ENCODE results near the gene CCDC6. TPM values are rescaled to one million over a fixed set of nuclear protein-coding genes. Genes with fewer than 3 reads are reported as not detected.

Gene CCDC6
- total RNA-seq, 4 donors from 2014 or later: 26.6 to 43.3 (median 29.5) TPM

DNA sequence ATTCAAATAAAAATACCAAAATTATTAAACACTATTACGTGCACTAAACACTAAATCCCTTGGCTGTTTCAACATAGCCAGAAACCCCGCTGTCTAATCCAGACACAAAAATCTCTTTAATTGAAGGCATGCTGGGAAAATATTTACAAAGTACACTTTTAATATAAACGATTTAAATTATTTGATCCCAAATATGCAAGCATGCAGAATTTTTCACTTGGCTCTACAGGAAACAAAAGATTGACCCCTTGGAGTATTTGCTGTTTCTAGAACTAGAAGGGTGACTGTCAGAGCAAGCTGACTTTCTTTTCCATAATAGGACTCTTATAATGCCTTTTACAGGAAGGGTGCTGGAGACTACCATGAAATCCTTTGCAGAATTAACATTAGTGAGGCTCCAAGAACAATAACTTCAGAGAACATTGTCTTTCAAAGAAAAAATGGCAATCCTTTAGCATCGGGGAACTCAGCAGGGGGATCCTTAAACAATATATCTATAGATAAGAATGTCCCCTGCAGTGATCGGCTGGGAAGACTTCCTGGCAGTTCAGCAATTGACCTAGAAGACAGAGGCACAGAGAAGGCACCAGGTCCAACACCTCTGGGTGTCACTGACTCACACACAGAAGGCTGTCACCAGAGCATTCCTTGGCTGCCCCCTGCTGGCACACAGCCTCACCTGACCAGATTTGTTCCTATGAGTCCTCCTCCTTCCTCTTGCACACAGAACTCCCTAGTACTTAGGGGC, 97.3 kb downstream of the CCDC6 start:
- Histone ChIP-seq H3K27me3 (no peaks in the 10 kb centered on the region), H3K4me1 (peaks cover 24 to 33% of the 10 kb centered on the region in 2 donors), H3K9me3 (no peaks in the 10 kb centered on the region), H3K36me3 (peaks cover 2 to 60% of the 10 kb centered on the region in 2 donors), H3K4me3 (no peak overlapping the region), H3K27ac (peak overlapping the region; percentile 61 to 86 (median 66))
- intact Hi-C loops (cut with DNase I; ENCODE audit: low total_unique reads): loop anchor here (1.0 to 5.0 kb wide), 4 partner anchors 56 to 224 kb away; partner anchors contain the start of gene MRLN
- peak; percentile 82 to 87 for DNase-seq
- peak; percentile 83 to 88 for ATAC-seq
- in situ Hi-C loops (cut with MboI; ENCODE audit: low sequenced_read_pairs in 4 of 4): loop anchor here (5.0 to 25.0 kb wide), 3 partner anchors 182 to 572 kb away; no protein-coding TSS in a partner anchor
- no peak for TF ChIP-seq POLR2A (IDR thresholded peaks at IDR 0.05)
- TF ChIP-seq, protein P1, sequence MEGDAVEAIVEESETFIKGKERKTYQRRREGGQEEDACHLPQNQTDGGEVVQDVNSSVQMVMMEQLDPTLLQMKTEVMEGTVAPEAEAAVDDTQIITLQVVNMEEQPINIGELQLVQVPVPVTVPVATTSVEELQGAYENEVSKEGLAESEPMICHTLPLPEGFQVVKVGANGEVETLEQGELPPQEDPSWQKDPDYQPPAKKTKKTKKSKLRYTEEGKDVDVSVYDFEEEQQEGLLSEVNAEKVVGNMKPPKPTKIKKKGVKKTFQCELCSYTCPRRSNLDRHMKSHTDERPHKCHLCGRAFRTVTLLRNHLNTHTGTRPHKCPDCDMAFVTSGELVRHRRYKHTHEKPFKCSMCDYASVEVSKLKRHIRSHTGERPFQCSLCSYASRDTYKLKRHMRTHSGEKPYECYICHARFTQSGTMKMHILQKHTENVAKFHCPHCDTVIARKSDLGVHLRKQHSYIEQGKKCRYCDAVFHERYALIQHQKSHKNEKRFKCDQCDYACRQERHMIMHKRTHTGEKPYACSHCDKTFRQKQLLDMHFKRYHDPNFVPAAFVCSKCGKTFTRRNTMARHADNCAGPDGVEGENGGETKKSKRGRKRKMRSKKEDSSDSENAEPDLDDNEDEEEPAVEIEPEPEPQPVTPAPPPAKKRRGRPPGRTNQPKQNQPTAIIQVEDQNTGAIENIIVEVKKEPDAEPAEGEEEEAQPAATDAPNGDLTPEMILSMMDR (IDR thresholded peaks at IDR 0.05 in 4 of 5, conservative IDR thresholded peaks at IDR 0.05 in 1 of 5): peak; percentile 71 to 85 (median 81)

DNA sequence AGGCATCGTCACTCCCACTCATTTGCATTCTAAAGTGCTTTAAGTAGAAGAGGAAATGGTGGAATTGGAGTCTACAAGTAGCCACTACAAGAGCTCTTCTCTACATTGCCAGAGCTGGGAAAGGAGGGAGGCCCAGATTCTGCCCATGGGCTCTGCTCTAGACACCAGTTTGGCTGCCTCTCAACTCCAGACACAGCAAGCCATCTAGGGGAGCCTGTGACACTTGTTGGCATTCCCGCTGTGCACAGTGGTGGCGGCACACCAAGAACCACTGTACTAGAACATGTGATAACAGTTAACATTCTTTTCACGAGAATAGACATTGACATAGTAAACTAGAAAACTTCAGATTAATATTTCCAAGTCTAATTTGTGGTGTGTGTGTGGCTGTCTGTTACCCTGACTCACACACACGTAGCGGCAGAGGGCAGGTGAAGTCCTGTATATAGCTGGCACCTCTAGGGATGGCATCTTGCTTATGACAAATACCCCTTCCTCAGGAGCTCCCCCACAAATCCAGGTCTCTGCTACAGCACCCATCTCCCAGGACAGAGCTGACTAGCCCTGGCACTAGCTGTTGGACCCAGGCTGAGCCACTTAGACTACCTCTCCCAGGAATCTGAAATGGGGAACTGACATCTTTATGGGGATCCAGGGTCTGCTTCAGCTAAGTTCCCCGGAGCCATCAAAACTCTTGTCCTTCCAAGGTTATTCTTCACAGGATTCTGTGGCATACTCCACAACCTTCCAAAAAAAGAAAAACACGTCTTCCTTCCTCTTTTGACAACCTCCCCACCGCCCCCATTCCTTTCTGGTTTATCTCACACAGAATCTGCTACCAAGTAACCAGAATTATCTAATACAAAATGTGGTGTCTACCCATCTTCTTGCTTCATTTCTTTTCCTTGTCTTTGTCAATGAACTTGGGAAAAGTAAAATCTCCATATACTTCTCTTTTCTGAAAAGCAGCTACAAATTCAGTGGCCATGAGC, 98.4 kb downstream of the CCDC6 start:
- peak; percentile 78 to 83 for DNase-seq
- H3K36me3 ChIP-seq: peaks cover 2 to 67% of the 10 kb centered on the region in 2 donors

DNA sequence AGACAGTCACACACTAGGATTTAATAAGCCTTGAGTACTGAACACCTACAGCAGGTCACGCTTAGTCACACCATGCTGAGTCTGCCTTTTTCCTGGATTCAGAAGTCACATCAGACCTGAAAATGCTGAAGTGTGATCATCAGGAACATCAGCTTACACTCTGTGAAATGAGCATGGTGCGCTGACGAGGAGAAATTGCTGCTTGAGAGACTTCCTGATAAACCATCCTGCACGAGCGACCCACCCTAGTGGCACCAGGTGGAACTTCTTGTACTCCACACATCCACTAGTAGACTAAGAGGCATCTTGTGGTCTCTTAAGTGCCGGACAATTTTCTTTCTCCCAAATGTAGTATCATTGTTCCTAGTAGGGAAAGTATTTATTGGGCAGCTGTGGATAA, 101.3 kb downstream of the CCDC6 start:
- intact Hi-C loops (cut with DNase I; ENCODE audit: low total_unique reads) (loop anchor here (2.0 to 5.0 kb wide), 2 partner anchors 83 to 96 kb away; partner anchors contain the start of gene SLC16A9), in situ Hi-C loops (cut with MboI; ENCODE audit: low sequenced_read_pairs in 4 of 4) (loop anchor here (5.0 to 25.0 kb wide), 3 partner anchors 178 to 568 kb away; no protein-coding TSS in a partner anchor)
- H3K4me1 ChIP-seq: peaks cover 24 to 36% of the 10 kb centered on the region in 2 donors
- peaks cover 0 to 49% of the 10 kb centered on the region in 2 donors for H3K36me3 ChIP-seq
- H3K27me3 ChIP-seq: no peaks in the 10 kb centered on the region
- ATAC-seq (peak; percentile 27 to 52), DNase-seq (peak in 1 of 2 donors; percentile 40)
- H3K27ac ChIP-seq: peak overlapping the region in 2 of 4 donors; percentile 14 to 45
- no peak overlapping the region for H3K4me3 ChIP-seq
- no peaks in the 10 kb centered on the region for H3K9me3 ChIP-seq
- TF ChIP-seq, protein P1 (IDR thresholded peaks at IDR 0.05 in 4 of 5, conservative IDR thresholded peaks at IDR 0.05 in 1 of 5): peak in 4 of 5 experiments; percentile 28 to 67 (median 55)
- TF ChIP-seq POLR2A (IDR thresholded peaks at IDR 0.05): no peak

More for the DNA sequence above, 98.4 kb downstream of the CCDC6 start:
- Histone ChIP-seq H3K4me3 (no peak overlapping the region), H3K27me3 (no peaks in the 10 kb centered on the region), H3K4me1 (peaks cover 24 to 38% of the 10 kb centered on the region in 2 donors), H3K9me3 (no peaks in the 10 kb centered on the region), H3K27ac (peak overlapping the region; percentile 61 to 86 (median 66))
- intact Hi-C loops (cut with DNase I; ENCODE audit: low total_unique reads): loop anchor here (2.0 to 5.0 kb wide), 3 partner anchors 55 to 225 kb away; partner anchors contain the start of gene MRLN
- ATAC-seq: peak; percentile 84
- TF ChIP-seq, protein P1 (IDR thresholded peaks at IDR 0.05 in 4 of 5, conservative IDR thresholded peaks at IDR 0.05 in 1 of 5): no peak
- no peak for TF ChIP-seq POLR2A (IDR thresholded peaks at IDR 0.05)
- in situ Hi-C loops (cut with MboI; ENCODE audit: low sequenced_read_pairs in 4 of 4): loop anchor here (5.0 to 25.0 kb wide), 3 partner anchors 181 to 571 kb away; no protein-coding TSS in a partner anchor

DNA sequence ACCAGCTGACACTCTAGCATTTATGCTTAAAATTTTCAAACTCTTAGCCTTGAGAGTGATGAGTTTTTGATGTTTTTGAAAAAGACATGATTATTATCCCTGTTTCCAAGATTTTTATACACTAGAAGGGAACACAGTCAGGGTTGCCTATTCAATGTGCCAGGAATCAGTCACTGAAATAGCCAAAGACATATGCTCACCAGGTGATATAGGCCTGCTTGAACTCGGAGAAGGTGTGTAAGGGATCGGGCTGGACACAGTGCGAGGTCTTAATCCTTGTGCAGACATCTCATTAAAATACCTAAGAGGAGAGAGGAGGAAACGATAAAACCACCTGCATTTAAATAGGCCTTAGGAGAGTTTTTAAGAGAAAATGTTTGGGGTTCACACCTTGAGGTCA, 102.1 kb downstream of the CCDC6 start:
- intact Hi-C loops (cut with DNase I; ENCODE audit: low total_unique reads): loop anchor here (2.0 kb wide), 1 partner anchor 95 kb away; the partner anchor contains the start of gene SLC16A9
- H3K27ac ChIP-seq: peak overlapping the region in 1 of 4 donors; percentile 45

More for the DNA sequence above, 102.1 kb downstream of the CCDC6 start:
- TF ChIP-seq POLR2A (IDR thresholded peaks at IDR 0.05): no peak
- TF ChIP-seq, protein P1 (IDR thresholded peaks at IDR 0.05 in 4 of 5, conservative IDR thresholded peaks at IDR 0.05 in 1 of 5): no peak
- in situ Hi-C loops (cut with MboI; ENCODE audit: low sequenced_read_pairs in 4 of 4): loop anchor here in 3 of 4 donors (10.0 to 25.0 kb wide), 2 partner anchors 179 to 567 kb away; no protein-coding TSS in a partner anchor
- ATAC-seq: no peak
- Histone ChIP-seq H3K4me3 (no peak overlapping the region), H3K4me1 (peaks cover 20 to 28% of the 10 kb centered on the region in 2 donors), H3K27me3 (no peaks in the 10 kb centered on the region), H3K36me3 (peaks cover 0 to 48% of the 10 kb centered on the region in 2 donors), H3K9me3 (no peaks in the 10 kb centered on the region)
- no peak for DNase-seq

All from gastrocnemius medialis (tissue), 4 donors.